Measurements from ENCODE around the gene LACRT.

LACRT gene

DNA sequence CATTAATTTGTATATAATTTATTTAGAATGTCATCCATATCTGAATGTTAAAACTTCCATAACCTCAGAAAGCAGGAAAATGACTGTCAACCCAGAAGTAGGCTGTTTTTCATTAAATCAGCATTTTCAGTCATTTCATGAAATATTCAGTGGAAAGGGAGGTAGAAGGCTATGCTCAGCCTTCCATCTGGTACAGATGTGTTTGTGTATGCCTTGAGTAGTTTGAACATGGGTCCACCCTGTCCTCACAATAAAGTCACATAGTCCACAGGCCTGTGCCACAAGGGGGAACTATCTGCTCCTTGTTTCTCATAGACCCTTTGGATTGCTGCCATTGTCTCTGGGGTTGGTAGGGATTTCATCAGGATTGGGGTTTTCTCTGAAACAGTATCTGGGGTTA lies 9.1 kb downstream of the LACRT start:
- TF ChIP-seq, protein P1, sequence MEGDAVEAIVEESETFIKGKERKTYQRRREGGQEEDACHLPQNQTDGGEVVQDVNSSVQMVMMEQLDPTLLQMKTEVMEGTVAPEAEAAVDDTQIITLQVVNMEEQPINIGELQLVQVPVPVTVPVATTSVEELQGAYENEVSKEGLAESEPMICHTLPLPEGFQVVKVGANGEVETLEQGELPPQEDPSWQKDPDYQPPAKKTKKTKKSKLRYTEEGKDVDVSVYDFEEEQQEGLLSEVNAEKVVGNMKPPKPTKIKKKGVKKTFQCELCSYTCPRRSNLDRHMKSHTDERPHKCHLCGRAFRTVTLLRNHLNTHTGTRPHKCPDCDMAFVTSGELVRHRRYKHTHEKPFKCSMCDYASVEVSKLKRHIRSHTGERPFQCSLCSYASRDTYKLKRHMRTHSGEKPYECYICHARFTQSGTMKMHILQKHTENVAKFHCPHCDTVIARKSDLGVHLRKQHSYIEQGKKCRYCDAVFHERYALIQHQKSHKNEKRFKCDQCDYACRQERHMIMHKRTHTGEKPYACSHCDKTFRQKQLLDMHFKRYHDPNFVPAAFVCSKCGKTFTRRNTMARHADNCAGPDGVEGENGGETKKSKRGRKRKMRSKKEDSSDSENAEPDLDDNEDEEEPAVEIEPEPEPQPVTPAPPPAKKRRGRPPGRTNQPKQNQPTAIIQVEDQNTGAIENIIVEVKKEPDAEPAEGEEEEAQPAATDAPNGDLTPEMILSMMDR (IDR thresholded peaks at IDR 0.05; ENCODE audit: insufficient read depth, missing control alignments) = no peak
- FAIRE-seq (no peak), DNase-seq (ENCODE audit: insufficient read length, low spot score) (no peak)

DNA sequence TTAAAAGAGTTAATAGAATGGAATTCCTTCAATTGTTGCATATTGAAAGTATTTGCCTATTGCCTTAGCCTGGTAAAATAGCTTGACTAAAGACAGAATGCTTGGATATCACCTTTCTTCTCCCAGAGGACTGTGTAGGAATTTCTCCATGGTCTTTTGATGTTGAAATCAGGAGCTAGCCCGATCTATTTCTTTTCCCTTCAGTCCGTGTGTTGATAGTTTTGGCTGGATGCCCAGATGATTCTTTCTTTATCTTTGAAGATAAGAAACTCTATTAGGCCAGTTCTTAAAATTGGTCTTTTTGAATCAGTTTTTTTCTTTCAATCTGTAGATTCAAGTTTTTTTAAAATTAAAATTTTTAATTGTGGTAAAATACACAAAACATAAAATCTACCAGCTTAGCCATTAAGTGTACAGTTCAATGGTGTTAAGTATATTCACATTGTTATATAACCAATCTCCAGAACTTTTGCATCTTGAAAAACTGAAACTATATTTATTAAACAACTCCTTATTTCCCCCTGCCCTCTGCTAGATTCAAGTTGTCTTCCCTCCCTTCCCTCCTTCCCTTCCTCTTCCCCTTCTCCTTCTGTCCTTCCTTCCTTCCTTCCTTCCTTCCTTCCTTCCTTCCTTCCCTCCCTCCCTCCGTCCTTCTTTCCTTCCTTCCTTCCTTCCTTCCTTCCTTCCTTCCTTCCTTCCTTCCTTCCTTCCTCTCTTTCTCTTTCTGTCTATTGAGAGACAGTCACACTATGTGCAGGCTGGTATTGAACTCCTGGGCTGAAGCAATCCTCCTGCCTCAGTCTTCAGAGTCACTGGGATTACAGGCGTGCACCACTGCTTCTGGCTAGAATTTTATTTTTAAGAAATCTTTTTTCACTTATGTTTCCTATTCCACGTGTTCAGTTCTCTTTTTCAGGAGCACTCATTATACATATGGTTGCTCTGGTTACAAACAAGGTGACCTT lies 10.1 kb downstream of the LACRT start:
- DNase-seq (ENCODE audit: insufficient read length, low spot score) (no peak), FAIRE-seq (no peak)
- TF ChIP-seq, protein P1 (IDR thresholded peaks at IDR 0.05; ENCODE audit: insufficient read depth, missing control alignments) = no peak

DNA sequence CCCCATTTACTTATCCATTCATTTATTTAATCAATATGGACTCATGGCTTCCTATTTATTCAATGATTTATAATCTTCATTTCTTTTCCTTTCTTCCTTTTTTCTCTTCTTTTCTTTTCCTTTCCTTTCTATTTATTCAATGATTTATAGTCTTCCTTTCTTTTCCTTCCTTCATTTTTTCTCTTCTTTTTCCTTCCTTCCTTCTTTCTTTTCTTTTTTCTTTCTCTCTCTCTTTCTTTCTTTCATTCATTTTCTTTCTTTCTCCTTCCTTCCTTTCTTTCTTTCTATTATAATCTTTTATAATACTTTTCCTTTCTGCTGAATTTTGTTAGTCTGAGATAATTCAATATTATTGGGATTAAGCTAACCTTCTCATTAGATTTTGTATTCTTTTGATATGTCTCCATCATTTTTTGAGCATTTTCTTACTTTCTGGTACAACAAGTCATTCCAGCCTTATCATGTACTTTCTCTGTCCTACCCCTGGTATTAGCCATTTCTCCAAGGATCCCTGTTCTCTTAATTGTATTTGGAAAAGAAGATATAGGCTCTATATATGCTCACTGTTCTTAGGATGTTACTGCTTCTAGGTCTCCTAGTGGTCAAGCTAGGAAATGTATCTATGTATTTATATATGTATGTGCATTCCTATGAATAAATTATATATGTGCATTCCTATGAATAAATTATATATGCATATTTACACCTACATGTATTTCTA lies 12.1 kb downstream of the LACRT start:
- DNase-seq (ENCODE audit: insufficient read length, low spot score) (no peak), FAIRE-seq (no peak)
- TF ChIP-seq, protein P1 (IDR thresholded peaks at IDR 0.05; ENCODE audit: insufficient read depth, missing control alignments) = no peak

DNA sequence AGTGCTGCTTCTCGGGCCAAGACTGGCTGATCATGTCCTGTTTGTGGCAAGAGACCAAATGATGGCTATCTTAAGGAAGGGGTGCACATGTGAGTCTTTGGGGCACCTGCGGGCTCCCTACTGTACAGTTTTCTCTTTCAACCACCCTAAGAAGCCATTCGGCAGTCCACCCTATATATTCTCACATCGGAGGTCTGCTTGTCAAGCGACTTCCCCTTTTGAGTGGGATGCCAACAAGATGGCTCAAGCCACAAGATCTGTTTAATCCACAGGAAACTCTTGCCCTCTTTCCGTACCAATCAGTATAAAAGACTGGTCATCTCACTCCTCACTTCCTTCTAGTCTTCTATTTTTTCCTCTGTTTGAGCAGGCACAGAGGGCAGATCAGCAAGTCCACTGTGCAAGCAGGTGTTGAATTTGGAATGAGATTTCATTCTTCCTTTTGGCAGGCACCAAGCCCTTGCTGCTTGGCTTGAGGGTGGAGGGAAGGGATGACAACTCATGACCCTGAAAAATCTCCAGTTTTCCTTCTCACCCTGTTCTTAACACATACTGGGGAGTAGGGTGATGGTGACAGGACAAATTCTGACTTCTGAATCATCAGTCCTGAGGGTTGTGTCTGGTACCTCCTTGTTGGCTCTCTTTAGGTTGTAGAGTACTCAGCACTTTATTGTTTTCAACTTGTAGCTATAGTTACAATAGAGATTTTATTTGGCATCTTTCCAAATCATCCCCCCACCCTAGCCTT lies 17.6 kb downstream of the LACRT start:
- TF ChIP-seq, protein P1 (IDR thresholded peaks at IDR 0.05; ENCODE audit: insufficient read depth, missing control alignments) = no peak
- FAIRE-seq (no peak), DNase-seq (ENCODE audit: insufficient read length, low spot score) (no peak)

DNA sequence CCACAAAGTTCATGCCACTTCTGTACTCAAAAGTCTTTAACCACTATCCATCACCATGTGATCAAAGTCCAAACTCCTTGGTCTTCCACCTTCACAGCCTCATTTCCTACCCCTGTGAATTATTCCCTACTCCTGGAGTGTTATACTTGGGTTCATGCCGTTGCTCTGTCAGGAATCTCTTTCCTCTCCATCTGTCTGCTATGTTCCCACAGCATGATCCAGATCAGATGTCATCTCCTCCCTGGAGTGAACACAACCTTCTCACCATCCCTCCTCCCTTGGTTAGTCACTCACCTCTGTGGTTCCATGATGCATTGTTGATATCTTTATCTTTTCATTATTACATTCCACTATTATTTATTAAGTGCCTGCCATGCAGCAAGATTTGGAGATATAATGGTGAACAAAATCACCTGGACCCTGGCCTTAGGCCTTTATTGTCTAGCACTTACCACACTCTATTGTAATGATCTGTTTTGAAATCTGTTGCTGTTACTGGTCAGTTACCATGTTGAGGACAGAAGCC lies 22.4 kb downstream of the LACRT start:
- TF ChIP-seq, protein P1 (IDR thresholded peaks at IDR 0.05; ENCODE audit: insufficient read depth, missing control alignments) = no peak
- no peak for FAIRE-seq
- no peak for DNase-seq (ENCODE audit: insufficient read length, low spot score)

DNA sequence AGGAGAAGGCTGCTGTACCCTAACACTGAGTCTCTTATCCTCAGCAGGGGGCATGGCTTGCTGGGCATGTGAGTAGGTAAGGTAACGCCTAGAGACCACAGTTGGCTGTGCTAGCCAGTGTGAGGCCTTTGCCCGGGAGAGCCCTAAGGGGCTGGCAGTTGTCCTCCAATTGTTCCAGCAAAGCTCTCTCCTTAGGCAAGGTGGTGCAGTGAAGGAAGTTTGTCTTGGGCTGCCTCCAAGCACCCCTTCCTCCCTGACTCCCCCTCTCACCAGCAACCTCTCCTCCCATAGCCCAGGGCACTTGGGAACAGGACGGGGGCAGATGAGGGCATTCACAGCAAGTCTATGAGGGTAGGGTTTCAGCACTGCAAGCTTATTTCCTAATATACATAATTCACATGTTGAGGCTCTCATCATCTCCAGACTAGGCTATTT lies 23.0 kb downstream of the LACRT start:
- FAIRE-seq = no peak
- DNase-seq (ENCODE audit: insufficient read length, low spot score) = no peak
- TF ChIP-seq, protein P1 (IDR thresholded peaks at IDR 0.05; ENCODE audit: insufficient read depth, missing control alignments) = no peak
